HUES64 (cell line): ENCODE measurements around the gene ERC2.

Experiments used
- H3K27ac ChIP-seq: 2 replicates; pipeline ENCODE4 v1.7.0; 2013; ENCODE audit warnings: low read depth, low read length, inconsistent platforms
- H3K27me3 ChIP-seq: 2 replicates; pipeline ENCODE4 v1.6.1; 2013; ENCODE audit warnings: mild to moderate bottlenecking, low read length; ENCODE audit not compliant: insufficient read depth
- H3K36me3 ChIP-seq: 2 replicates; pipeline ENCODE4 v1.6.1; 2013; ENCODE audit warnings: mild to moderate bottlenecking, low read length; ENCODE audit not compliant: insufficient read depth
- H3K4me1 ChIP-seq: 2 replicates; pipeline ENCODE4 v1.6.1; 2013; ENCODE audit warnings: mild to moderate bottlenecking, low read length, moderate library complexity; ENCODE audit not compliant: insufficient read depth
- H3K4me3 ChIP-seq: 2 replicates; pipeline ENCODE4 v1.5.1; 2013; ENCODE audit warnings: mild to moderate bottlenecking, low read length, moderate library complexity
- H3K9ac ChIP-seq: 2 replicates; pipeline ENCODE4 v1.6.1; 2013; ENCODE audit warnings: mild to moderate bottlenecking, low read depth, low read length
- H3K9me3 ChIP-seq: 2 replicates; pipeline ENCODE4 v1.6.1; 2013; ENCODE audit warnings: low read depth, low read length; ENCODE audit not compliant: insufficient read depth
- WGBS: fragments of 150-250, 120-280 bp; methylation state at CpG from one replicate; pipeline ENCODE4 v1.1.7; 2013; ENCODE audit warnings: missing lambda C conversion rate; 5-methylcytosine and 5-hydroxymethylcytosine counted together

ERC2 gene

DNA sequence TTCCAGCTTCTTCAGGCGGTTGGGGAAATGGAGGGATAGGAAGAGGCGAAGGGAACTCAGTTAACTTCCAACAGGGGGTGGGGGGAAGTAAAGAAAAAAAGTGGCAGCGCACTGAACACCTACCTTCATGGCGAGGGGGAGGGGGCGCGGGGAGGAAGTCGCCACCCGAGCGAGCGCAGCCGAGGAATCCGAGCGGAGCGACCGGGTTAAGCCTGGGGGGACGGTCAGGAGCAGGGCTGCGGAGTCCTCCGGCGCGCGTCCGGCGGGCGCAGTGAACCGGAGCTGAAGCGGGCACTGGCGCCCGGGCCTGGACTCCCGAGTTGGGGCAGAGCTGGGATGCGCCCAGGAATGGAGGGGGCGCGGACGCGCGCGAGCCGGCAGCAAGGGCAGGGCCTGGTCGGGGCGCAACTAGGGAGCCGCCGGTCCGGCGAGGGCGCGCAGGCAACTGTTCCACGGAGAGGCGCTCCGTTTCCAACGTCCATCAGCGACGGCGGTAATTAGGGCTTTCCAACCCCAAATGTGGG, 981.3 kb downstream of the ERC2 start, which contains the start of gene WNT5A:
Gene WNT5A (minus strand): TSS at position 450 of the 524 bp plus-strand sequence. CDS start 321 bp downstream, at position 129.
- no peaks in the 10 kb centered on the region for H3K9me3 ChIP-seq
- peak within 1 kb of the TSS; percentile 73 for H3K4me3 ChIP-seq
- H3K36me3 ChIP-seq, result no peaks in the 10 kb centered on the region
- WGBS, result under 1% methylated on average over 52 of the region's 52 CpGs
- H3K9ac ChIP-seq, result peak within 1 kb of the TSS; percentile 53
- H3K27ac ChIP-seq, result peak within 1 kb of the TSS; percentile 13; the same call in 1 of the 2 replicates
- peaks cover 91% of the 10 kb centered on the region for H3K27me3 ChIP-seq
- H3K4me1 ChIP-seq, result peaks cover 16% of the 10 kb centered on the region

- H3K27me3 ChIP-seq, result peaks cover 91% of the 10 kb centered on the region
- peak overlapping the region; percentile 47; the same call in 1 of the 2 replicates for H3K9ac ChIP-seq
- H3K4me3 ChIP-seq, result peak overlapping the region; percentile 73
- peaks cover 16% of the 10 kb centered on the region for H3K4me1 ChIP-seq
- under 1% methylated on average over 41 of the region's 49 CpGs for WGBS
- H3K9me3 ChIP-seq, result no peaks in the 10 kb centered on the region
- no peaks in the 10 kb centered on the region for H3K36me3 ChIP-seq
- no peak overlapping the region for H3K27ac ChIP-seq
Measured at GRCh38 chr3:55486101-55486856, 982.0 kb downstream of the ERC2 start.

- WGBS, result 6% methylated on average over 54 of the region's 57 CpGs
- Histone ChIP-seq H3K27me3 (peaks cover 91% of the 10 kb centered on the region), H3K36me3 (no peaks in the 10 kb centered on the region), H3K9me3 (no peaks in the 10 kb centered on the region), H3K9ac (peak overlapping the region; percentile 47; the same call in 1 of the 2 replicates), H3K27ac (no peak overlapping the region), H3K4me3 (peak overlapping the region; percentile 73), H3K4me1 (peaks cover 19% of the 10 kb centered on the region)
Measured at GRCh38 chr3:55484801-55485791, 983.2 kb downstream of the ERC2 start.

GRCh38 chr3:55484191-55484689, 984.0 kb downstream of the ERC2 start:
- H3K4me3 ChIP-seq, result peak overlapping the region; percentile 47
- peaks cover 16% of the 10 kb centered on the region; the same call in 1 of the 2 replicates for H3K4me1 ChIP-seq
- WGBS, result 71% methylated on average over 20 of the region's 20 CpGs
- no peaks in the 10 kb centered on the region for H3K36me3 ChIP-seq
- peaks cover 91% of the 10 kb centered on the region for H3K27me3 ChIP-seq
- H3K27ac ChIP-seq, result no peak overlapping the region
- no peaks in the 10 kb centered on the region for H3K9me3 ChIP-seq
- no peak overlapping the region for H3K9ac ChIP-seq

DNA sequence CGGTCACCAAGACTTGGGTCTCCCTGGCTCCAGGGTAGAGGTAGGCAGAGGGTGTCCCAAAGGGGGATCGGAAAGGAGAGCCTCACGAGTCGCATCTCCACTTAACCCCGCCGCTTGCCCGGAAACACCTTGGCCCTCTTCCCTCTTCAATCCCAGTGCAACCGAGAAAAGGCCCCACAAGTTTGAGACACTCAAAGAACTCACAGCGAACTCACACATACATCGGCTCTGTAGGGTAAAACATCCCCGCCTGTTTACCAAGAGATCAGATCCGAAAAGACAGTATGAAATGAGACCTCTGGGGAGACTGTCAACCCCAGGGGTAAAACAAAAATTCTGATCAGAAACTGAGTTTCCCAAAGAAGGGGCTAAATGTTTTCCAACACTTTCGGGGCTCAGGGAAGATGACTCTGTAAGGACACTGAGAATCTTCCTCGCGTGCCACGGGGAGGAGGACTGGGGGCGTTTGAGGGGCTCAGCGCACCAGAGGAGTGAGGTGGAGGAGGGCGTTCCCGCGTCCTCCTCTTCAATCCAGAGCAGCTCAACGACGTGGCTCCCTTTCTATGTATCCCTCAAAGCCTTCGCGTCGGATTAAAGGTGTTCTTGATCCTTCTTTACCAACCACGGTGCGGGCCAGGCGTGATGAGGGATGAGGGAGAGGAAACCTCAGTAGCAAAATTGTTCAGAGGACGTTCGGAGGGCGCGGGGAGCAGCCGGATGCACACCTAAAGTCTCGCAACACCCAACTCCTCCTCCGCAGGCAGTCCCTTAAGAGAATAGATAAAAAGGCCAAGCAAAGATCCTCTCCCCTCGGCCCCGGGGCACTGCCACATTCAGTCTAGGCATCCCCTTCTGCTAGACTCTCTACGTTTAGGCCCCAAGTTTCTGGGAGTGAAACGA, 984.8 kb downstream of the ERC2 start:
- Histone ChIP-seq H3K27me3 (peaks cover 88% of the 10 kb centered on the region), H3K27ac (no peak overlapping the region), H3K9ac (no peak overlapping the region), H3K4me1 (peaks cover 16% of the 10 kb centered on the region; the same call in 1 of the 2 replicates), H3K4me3 (peak overlapping the region; percentile 47), H3K9me3 (no peaks in the 10 kb centered on the region), H3K36me3 (0 out of 2 replicates have a peak, but pooled peaks cover 3% of the 10 kb centered on the region)
- 82% methylated on average over 40 of the region's 40 CpGs for WGBS

DNA sequence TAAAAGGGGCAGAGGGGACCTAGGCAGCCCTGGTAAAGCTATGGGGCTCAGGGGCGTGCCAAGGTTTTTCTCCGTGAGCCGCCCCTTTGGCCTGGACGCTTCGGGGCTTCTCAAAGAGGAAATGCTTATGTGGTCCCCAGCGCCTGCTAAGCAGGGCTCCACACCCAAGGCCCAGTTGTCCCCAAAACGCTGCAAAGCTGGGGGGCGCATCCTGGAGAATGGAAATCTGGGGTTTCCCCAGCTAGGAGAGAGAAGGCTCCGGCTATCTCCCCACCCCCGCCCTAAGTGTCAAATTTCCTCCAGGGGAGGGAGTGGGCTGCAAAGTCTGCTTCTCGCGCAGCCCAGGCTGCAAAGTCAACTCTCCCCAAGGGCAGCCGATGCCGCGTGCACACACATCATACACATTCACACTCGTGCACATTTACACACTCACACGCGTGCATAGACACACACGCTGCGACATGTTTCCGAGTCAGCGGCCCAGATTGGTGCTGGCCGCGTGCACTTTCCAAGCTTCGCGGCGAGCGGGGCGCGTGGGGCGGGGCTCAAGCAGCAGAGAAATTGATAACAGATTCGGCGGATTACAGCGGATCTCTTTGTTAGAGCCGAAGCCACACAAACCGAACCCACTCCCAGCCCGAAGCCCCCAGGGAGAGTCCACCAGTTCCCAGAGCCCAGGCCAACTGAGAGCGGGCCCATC, 985.6 kb downstream of the ERC2 start:
- 0 out of 2 replicates have a peak, but pooled peaks cover 3% of the 10 kb centered on the region for H3K36me3 ChIP-seq
- H3K9ac ChIP-seq, result no peak overlapping the region; the same call in 1 of the 2 replicates
- 36% methylated on average over 38 of the region's 38 CpGs for WGBS
- no peaks in the 10 kb centered on the region for H3K9me3 ChIP-seq
- H3K27me3 ChIP-seq, result peaks cover 83% of the 10 kb centered on the region
- H3K4me1 ChIP-seq, result peaks cover 16% of the 10 kb centered on the region; the same call in 1 of the 2 replicates
- no peak overlapping the region; the same call in 1 of the 2 replicates for H3K27ac ChIP-seq
- peak overlapping the region; percentile 47 for H3K4me3 ChIP-seq

- peak overlapping the region; percentile 47 for H3K4me3 ChIP-seq
- 0 out of 2 replicates have a peak, but pooled peaks cover 3% of the 10 kb centered on the region for H3K36me3 ChIP-seq
- H3K27me3 ChIP-seq, result peaks cover 76% of the 10 kb centered on the region
- H3K9ac ChIP-seq, result peak overlapping the region; percentile 7; the same call in 1 of the 2 replicates
- 3% methylated on average over 28 of the region's 37 CpGs for WGBS
- H3K9me3 ChIP-seq, result no peaks in the 10 kb centered on the region
- peaks cover 16% of the 10 kb centered on the region; the same call in 1 of the 2 replicates for H3K4me1 ChIP-seq
- no peak overlapping the region; the same call in 1 of the 2 replicates for H3K27ac ChIP-seq
Measured at GRCh38 chr3:55481744-55482495, 986.3 kb downstream of the ERC2 start.

DNA sequence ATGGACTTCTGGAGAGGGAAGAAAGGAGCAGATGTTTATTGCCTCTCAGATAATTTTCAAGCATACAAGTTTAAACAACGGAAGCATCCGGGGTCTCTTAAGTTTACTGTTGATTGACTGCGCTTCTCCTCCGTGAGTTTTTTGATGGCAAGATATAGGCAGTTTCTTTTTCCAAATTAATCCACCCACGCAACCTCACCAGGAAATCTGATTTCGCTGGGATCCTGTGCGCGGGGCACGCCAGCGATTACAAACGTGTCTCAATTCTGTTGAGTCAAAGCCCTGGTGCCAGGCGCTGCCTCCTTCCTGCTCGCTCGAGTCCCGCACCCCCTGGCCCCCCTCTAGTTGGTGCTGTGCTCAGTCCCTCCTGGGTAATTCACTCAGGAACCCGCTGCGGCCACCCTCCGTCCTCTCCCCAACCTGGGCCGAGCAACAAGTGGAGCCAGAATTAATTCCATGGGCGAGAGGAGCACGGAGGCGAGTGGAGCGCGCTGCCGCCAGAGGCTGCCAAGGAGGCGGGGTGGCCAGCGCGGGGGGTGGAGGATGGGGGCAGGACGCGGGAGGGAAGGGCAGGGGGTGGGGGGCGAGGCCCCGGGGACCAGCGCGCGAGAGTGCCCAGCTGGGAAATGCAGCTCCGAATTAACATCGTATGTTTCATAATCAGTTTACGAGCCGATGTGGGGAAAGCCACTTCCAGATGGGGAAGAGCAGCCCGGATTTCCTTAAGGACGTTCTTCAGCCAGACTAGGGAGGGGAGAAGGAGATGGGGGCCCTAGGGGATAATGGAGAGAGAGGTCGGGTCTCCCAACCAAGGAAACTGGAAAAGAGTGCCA, 987.1 kb downstream of the ERC2 start:
- no peak overlapping the region for H3K27ac ChIP-seq

More for the DNA sequence above, 987.1 kb downstream of the ERC2 start:
- 0 out of 2 replicates have a peak, but pooled peaks cover 3% of the 10 kb centered on the region for H3K36me3 ChIP-seq
- peaks cover 68% of the 10 kb centered on the region for H3K27me3 ChIP-seq
- peaks cover 16% of the 10 kb centered on the region; the same call in 1 of the 2 replicates for H3K4me1 ChIP-seq
- no peaks in the 10 kb centered on the region for H3K9me3 ChIP-seq
- 7% methylated on average over 41 of the region's 42 CpGs for WGBS
- H3K9ac ChIP-seq, result peak overlapping the region; percentile 28; the same call in 1 of the 2 replicates
- peak overlapping the region; percentile 47 for H3K4me3 ChIP-seq
